GM19351 (cell line): Measurements from ENCODE around the gene NDUFV1.
"Not testable (repeated sequence)": the region's sequence is repeated elsewhere in the genome, so short reads cannot be mapped to it uniquely, and the experiment has no call there.

ENCODE experiments used
- ATAC-seq: cut with Tn5 transposase; IDR thresholded peaks from one replicate; pipeline ENCODE4 v1.9.1; 2021; ENCODE audit warnings: mild to moderate bottlenecking, moderate library complexity; ENCODE audit not compliant: unreplicated experiment

NDUFV1 gene

GRCh38 chr11:67611165-67611564 lies 4.4 kb downstream of the NDUFV1 start:
- ATAC-seq = no peak

DNA sequence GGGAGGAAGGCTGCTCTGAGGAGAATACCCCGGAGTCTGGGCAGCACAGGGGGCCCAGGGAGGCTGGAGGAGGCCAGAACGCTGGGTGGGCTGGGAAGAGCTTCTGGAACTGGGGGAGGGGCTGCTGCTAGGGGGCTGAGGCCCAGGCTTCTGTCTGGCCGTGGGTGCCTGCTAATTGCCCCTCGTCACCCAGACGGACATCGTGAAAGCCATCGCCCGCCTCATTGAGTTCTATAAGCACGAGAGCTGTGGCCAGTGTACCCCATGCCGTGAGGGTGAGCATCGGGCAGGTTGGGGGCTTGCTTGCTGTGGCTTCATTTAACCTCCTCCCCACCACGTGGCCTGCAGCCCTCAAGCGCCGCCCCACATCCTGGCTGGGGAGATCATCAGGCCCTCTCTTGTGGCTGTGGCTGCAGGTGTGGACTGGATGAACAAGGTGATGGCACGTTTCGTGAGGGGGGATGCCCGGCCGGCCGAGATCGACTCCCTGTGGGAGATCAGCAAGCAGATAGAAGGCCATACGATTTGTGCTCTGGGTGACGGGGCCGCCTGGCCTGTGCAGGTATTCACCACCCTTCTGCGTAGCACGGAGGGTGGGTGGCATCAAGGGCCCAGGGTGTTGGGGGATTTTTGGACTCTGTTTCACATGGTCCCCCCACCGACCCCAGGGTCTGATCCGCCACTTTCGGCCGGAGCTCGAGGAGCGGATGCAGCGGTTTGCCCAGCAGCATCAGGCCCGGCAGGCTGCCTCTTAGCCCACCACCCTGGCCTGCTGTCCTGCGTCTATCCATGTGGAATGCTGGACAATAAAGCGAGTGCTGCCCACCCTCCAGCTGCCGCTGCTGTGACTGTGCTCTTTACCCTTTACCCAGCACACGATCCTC lies 5.2 kb downstream of the NDUFV1 start:
- no peak for ATAC-seq

- no peak for ATAC-seq
These were observed 6.0 kb downstream of the NDUFV1 start for GRCh38 chr11:67612751-67613150.

DNA sequence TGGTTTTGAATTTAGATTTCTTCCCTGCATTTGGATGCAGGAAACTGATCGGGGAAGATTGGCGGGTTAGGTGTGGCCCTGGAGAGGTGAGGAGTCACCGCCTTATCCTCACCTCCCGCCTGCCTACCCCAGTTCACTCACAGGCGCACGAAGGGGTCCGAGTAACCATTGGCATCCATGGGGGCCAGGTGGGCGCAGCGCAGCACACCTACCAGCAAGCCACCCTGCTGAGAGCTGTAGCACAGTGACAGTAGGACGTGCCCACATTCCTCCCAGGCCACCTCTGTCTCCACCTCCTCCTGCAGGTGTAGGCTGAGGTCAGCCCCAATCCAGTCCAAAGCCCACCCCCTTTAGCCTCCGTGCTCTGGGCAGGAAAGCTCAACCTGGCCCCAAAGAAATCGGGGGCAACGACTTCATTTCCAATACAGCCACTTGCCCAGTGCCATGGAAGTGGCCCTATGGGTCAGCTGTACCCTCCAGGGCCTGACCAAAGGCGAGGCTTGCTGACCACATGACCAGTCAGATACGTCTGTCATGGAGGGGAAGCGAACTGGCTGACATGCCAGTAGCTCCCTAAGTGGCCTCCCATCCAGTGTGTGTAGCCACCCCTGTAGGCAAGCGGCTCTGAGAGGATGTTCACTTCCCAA lies 6.7 kb downstream of the NDUFV1 start:
- ATAC-seq = no peak

DNA sequence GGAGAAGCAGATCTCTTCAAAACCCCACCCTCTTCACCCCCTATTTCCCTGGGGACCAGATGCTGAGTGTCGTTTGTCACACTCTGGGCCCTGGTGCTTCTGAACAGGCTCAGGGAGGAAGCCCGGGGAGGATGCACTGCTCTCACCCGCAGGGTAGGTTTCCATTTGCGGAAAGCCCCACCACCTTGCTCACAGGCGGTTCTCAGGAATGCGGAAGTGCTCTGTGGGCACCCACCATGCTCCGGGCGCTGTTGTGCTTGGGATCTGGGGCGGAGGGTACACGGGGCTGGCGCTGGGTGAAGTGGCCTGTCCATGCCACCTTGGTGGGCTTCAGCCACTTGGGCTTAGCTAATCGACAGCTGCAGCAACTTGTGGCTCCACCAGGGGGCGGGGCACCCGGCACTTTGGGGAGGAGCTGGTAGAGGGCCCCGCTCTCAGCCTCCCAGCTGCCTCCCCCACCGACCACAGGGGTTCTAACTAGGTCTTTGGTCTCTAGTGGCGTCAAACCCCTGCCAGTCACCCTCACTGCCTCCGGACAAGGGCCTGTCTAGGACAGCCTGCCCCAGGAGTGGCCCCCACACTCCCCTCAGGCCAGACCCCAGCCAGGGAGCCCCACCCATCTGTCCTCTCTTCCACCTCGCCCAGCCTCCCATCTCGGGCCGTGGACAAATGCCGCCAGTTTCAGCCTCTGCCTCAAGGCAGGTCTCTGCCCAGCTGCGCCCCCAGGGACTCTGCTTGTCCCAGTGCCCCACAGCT lies 7.4 kb downstream of the NDUFV1 start:
- peak; percentile 91 for ATAC-seq

DNA sequence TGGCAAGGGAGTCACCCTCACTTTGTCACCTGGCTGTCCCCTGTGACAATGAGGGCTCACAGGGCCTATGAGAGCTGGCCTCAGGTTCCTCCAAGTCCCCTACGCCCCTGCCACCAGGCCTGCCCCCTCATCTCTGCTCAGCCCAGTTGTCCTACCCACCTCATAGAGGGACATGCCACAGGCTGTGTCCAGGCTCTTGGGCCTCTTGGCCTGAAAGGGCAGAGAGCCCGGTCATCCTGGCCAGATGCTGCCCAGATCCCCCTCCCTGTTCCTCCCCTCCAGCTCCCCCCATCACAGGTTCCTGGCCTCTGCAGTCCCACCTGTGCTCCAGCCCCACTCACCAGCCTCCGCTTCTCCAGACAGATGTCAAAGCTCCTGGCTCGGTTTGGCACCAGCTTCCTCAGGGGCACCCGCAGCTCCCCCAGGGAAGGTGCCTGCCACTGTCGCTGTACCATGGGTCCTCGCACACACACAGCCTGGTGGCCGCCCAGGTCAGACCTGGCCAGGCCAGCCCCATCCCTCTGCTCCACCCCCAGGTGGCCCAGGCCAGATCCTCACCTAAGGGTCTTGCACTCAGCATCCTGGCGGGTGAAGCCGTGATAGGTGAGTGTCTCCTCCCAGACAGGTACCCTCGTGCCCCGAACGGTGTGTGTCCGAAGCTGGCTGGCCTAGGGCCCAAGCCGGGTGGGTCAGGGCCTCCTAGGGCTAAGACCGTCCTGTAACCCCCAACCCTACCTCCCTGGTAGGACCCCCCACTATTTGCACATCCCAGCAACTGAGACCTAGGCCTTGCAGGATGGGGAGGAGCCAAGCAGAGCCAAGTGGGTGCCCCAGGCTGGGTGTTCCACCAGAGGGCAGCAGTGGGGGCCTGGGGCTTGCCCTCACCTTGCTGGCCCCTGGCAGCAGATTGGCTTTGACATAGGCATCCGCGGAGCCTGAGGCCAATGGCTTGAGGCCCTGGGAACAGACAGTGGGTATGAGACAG lies 8.3 kb downstream of the NDUFV1 start:
- ATAC-seq = no peak

DNA sequence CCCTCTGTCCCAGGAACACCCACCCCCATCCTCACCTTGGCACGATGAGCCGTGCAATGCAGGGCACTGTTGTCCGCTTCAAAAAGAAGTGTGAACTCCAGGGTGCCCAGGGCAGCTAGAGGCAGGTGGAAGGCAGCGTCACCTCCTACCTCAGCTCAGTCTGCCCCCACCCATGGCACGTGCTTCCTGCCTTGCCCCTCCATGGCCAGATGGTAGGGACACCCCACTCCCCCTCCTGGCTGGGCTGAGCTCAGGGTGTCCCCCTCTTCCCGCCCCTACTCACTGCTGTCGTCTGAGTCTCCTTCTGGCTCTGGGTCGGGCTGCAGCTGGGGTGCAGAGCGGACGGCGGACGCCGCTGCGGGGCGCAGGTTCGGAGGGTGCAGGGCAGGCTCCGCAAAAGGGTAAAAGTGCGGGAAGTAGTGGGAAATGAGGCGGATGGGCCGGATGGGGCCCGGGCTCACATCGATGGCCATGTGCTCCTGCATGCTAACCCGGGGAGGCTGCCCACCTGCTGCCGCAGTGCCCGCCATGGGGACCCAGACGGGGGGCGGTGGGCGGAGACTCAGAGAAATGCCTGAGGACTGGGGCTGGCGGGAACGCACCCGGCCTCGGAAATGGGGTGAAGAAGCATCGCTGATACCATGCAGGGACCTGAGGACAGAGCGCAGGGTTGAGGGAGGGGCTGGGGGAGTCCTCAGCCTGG lies 9.1 kb downstream of the NDUFV1 start:
- ATAC-seq = no peak

DNA sequence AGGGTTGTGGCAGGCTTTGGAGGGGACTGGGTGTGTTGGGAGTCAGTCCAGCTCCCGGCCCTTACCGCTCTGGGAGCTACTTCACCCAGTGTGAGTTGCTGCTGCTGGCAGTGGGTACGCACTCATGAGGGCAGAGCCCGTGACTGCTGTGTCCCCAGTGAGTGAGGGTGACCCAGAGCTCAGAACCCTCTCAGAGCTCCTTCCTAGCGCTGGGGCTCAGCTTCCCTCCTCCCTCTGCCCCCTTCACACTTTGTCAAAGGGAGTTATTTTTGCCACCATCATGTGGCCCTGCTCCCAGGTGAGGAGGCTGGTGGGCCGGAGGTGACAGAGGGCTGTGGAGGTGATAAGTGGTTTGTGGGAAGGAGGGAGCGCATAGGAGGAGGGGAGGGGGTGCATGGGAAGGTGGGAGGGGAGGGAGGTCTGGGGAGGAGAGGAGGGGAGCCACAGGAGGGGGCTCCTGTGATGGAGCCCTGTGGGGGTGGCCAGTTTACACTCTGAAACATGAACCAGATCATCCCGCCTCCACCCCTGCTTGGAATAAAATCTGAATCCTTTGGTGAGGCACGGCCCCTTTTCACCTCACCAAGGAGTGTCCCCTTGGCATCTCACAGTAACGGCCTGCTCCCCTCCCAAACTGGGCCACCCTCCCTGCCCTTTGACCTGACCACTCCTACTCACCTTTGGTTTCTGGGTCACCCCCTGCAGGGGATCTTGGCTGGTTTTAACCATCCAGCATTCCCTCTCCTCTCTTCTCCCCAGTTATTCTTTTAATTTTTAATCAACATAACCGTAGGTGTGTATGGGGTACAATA lies 9.9 kb downstream of the NDUFV1 start:
- no peak for ATAC-seq

- ATAC-seq = no peak
These were observed 10.7 kb downstream of the NDUFV1 start for GRCh38 chr11:67617243-67617953.

DNA sequence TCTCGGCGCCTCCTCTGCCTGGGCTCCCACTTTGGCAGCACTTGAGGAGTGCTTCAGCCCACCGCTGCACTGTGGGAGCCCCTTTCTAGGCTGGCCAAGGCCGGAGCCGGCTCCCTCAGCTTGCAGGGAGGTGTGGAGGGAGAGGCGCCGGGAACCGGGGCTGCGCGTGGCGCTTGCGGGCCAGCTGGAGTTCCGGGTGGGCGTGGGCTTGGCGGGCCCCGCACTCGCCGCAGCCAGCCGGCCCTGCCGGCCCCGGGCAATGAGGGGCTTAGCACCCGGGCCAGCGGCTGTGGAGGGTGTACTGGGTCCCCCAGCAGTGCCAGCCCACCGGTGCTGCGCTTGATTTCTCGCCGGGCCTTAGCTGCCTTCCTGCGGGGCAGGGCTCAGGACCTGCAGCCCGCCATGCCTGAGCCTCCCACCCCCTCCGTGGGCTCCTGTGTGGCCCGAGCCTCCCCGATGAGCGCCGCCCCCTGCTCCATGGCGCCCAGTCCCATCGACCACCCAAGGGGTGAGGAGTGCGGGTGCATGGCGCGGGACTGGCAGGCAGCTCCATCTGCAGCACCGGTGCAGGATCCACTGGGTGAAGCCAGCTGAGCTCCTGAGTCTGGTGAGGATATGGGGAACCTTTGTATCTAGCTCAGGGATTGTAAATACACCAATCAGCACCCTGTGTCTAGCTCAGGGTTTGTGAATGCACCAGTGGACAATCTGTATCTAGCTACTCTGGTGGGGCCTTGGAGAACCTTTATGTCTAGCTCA lies 12.3 kb downstream of the NDUFV1 start:
- not testable (repeated sequence) for ATAC-seq

- ATAC-seq = not testable (repeated sequence)
These were observed 13.2 kb downstream of the NDUFV1 start for GRCh38 chr11:67619683-67620618.

GRCh38 chr11:67620621-67621020 lies 13.9 kb downstream of the NDUFV1 start:
- not testable (repeated sequence) for ATAC-seq

DNA sequence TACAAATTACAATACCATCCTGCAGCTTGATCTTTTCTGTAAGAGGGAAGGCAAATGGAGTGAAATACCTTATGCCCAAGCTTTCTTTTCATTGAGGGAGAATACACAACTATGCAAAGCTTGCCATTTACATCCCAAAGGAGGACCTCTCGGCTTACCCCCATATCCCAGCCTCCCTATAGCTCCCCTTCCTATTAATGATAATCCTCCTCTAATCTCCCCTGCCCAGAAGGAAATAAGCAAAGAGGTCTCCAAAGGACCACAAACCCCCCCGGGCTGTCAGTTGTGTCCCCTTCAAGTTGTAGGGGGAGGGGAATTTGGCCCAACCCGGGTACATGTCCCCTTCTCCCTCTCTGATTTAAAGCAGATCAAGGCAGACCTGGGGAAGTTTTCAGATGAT lies 15.2 kb downstream of the NDUFV1 start:
- ATAC-seq = not testable (repeated sequence)

DNA sequence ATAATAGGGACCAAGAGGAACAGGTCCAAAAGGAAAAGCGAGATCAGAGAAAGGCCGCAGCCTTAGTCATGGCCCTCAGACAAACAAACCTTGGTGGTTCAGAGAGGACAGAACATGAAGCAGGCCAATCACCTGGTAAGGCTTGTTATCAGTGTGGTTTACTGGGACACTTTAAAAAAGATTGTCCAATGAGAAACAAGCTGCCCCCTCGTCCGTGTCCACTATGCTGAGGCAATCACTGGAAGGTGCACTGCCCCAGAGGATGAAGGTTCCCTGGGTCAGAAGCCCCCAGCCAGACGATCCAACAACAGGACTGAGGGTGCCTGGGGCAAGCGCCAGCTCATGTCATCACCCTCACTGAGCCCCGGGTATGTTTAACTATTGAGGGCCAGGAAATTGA lies 16.2 kb downstream of the NDUFV1 start:
- ATAC-seq = not testable (repeated sequence)

- not testable (repeated sequence) for ATAC-seq
These were observed 17.1 kb downstream of the NDUFV1 start for GRCh38 chr11:67623795-67624194.

DNA sequence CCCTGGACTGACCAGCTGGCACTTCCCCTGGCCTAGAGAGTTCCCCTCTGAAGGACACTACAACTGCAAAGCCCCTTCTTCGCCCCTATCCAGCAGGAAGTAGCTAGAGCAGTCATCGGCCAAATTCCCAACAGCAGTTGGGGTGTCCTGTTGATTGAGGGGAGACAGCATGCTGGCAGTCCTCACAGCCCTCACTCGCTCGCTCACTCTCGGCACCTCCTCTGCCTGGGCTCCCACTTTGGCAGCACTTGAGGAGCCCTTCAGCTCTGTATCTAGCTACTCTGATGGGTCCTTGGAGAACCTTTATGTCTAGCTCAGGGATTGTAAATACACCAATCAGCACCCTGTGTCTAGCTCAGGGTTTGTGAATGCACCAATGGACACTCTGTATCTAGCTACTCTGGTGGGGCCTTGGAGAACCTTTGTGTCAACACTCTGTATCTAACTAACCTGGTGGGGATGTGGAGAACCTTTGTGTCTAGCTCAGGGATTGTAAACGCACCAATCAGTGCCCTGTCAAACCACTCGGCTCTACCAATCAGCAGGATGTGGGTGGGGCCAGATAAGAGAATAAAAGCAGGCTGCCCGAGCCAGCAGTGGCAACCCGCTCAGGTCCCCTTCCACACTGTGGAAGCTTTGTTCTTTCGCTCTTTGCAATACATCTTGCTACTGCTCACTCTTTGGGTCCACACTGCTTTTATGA lies 19.5 kb downstream of the NDUFV1 start:
- not testable (repeated sequence) for ATAC-seq
